Vagina (tissue), 2 donors: Measurements from ENCODE around the gene LZTFL1. TPM values are rescaled to one million over a fixed set of nuclear protein-coding genes. Genes with fewer than 3 reads are reported as not detected.
A peak's percentile ranks its signal among the peaks of the same experiment; 100 is the strongest.

Source experiments
- DNase-seq, 2 donors: peaks; one replicate each; pipeline ENCODE4 v3.0.0-alpha.2; 2017; ENCODE audit errors: extremely low spot score in 2 of 2
- H3K27ac ChIP-seq: fragments of 200-600 bp; sonication (generic); one replicate; pipeline ENCODE4 v1.5.1; 2019
- H3K27me3 ChIP-seq: fragments of 200-600 bp; sonication (generic); one replicate; pipeline ENCODE4 v1.5.1; 2019
- H3K36me3 ChIP-seq, 2 donors: fragments of 200-600 bp; sonication (generic); one replicate each; pipeline ENCODE4 v1.5.1; 2017 to 2019
- H3K4me1 ChIP-seq: fragments of 200-600 bp; sonication (generic); one replicate; pipeline ENCODE4 v1.5.1; 2019
- H3K4me3 ChIP-seq, 2 donors: fragments of 200-600 bp; sonication (generic); 1 replicate in 1 of 2; 2 replicates in 1 of 2; pipeline ENCODE4 v1.5.1; 2016 to 2019
- H3K9me3 ChIP-seq: fragments of 200-600 bp; sonication (generic); one replicate; pipeline ENCODE4 v1.5.1; 2019
- CTCF ChIP-seq, 3 experiments: fragments of 450-650 bp in 2 of 3; fragments of 200-600 bp in 1 of 3; sonication (generic) in 1 of 3; IDR thresholded peaks; one replicate each; pipeline ENCODE4 v1.5.1; 2017 to 2019; ENCODE audit warnings: antibody characterized with exemption in 3 of 3, mild to moderate bottlenecking in 2 of 3, moderate library complexity in 2 of 3
- POLR2A ChIP-seq, 2 donors: fragments of 450-650 bp; IDR thresholded peaks; one replicate each; pipeline ENCODE4 v1.6.1; 2017; ENCODE audit warnings: antibody characterized with exemption in 2 of 2, mild to moderate bottlenecking in 2 of 2, moderate library complexity in 2 of 2
- POLR2AphosphoS5 ChIP-seq, 2 donors: sonication (generic); formaldehyde crosslinking; IDR thresholded peaks; one replicate each; pipeline ENCODE4 v1.9.0; 2017; ENCODE audit warnings: antibody characterized with exemption in 2 of 2, mild to moderate bottlenecking in 2 of 2, low read depth in 1 of 2; ENCODE audit not compliant: insufficient read depth in 1 of 2
- intact Hi-C: fragments of 100-400 bp; cut with DNase I; formaldehyde crosslinking; loops from one replicate; pipeline ENCODE4 v1.15.1; 2023
- total RNA-seq: library from RNA; depleted of rRNA; stranded (reverse); fragments of >200 nt; gene quantifications from one replicate; pipeline ENCODE4 v1.2.3, GENCODE V29; 2016

Gene LZTFL1
- total RNA-seq, 1 donor from 2014 or later = 9.1 TPM

DNA sequence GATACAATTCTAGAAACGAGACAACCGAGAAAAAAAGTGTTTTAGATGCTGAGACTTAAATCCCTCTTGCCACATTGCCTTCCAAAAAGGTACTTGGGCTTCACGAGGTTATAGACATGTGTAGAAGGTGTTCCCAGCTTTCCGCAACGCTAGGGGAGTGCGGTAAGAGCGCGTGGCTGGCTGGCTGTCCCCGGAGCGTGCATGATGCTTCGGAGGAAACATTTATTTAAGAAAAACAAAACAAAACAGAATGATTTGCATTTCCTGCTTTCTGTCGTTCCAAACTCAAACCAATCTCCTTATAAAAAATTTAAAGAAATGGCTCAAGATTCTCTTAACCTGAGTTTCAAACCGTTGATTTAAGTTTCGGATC is 46.4 kb downstream of the LZTFL1 start:
- H3K4me3 ChIP-seq = peak overlapping the region; percentile 37 to 45
- no peaks in the 10 kb centered on the region for H3K27me3 ChIP-seq
- peaks cover 13% of the 10 kb centered on the region for H3K4me1 ChIP-seq
- DNase-seq = no peak
- TF ChIP-seq POLR2AphosphoS5 (IDR thresholded peaks at IDR 0.05; ENCODE audit: insufficient read depth in 1 of 2, low read depth in 1 of 2) (no peak), CTCF (IDR thresholded peaks at IDR 0.05) (no peak), POLR2A (IDR thresholded peaks at IDR 0.05) (no peak)
- no peak overlapping the region for H3K27ac ChIP-seq
- intact Hi-C loops = no loop called here
- H3K9me3 ChIP-seq = no peaks in the 10 kb centered on the region
- no peaks in the 10 kb centered on the region for H3K36me3 ChIP-seq

- intact Hi-C loops = no loop called here
- H3K27me3 ChIP-seq = no peaks in the 10 kb centered on the region
- no peak overlapping the region for H3K27ac ChIP-seq
- H3K36me3 ChIP-seq = no peaks in the 10 kb centered on the region
- no peak overlapping the region for H3K4me3 ChIP-seq
- H3K9me3 ChIP-seq = no peaks in the 10 kb centered on the region
- DNase-seq = no peak
- H3K4me1 ChIP-seq = peaks cover 13% of the 10 kb centered on the region
- no peak for TF ChIP-seq CTCF (IDR thresholded peaks at IDR 0.05)
- TF ChIP-seq POLR2AphosphoS5 (IDR thresholded peaks at IDR 0.05; ENCODE audit: insufficient read depth in 1 of 2, low read depth in 1 of 2) = no peak
- no peak for TF ChIP-seq POLR2A (IDR thresholded peaks at IDR 0.05)
Observed at GRCh38 chr3:45794660-45795059, 47.3 kb downstream of the LZTFL1 start.

DNA sequence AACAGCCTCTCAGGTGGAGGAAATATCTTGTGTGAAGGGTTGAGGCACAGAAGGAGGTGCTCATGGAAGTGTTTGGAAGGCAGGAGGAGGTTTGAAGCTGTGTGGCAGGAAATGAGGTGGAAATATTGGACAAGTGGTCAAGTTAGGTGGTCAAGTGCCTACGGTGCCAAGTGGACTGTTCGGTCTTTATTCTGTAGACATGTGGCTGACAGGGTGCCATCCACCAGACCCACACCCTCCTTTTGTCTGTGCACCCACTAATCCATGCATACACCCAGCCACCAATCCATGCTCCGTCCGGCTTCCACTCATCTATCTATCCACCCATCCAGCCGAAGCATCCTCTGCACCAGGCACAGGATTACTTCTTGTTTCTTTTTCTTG is 47.8 kb downstream of the LZTFL1 start:
- Histone ChIP-seq H3K27me3 (no peaks in the 10 kb centered on the region), H3K4me1 (peaks cover 13% of the 10 kb centered on the region), H3K27ac (no peak overlapping the region), H3K36me3 (no peaks in the 10 kb centered on the region), H3K9me3 (no peaks in the 10 kb centered on the region), H3K4me3 (no peak overlapping the region)
- DNase-seq = peak in 1 of 2 donors; percentile 70
- TF ChIP-seq POLR2A (IDR thresholded peaks at IDR 0.05) (no peak), POLR2AphosphoS5 (IDR thresholded peaks at IDR 0.05; ENCODE audit: insufficient read depth in 1 of 2, low read depth in 1 of 2) (no peak), CTCF (IDR thresholded peaks at IDR 0.05) (no peak)
- intact Hi-C loops = no loop called here

DNA sequence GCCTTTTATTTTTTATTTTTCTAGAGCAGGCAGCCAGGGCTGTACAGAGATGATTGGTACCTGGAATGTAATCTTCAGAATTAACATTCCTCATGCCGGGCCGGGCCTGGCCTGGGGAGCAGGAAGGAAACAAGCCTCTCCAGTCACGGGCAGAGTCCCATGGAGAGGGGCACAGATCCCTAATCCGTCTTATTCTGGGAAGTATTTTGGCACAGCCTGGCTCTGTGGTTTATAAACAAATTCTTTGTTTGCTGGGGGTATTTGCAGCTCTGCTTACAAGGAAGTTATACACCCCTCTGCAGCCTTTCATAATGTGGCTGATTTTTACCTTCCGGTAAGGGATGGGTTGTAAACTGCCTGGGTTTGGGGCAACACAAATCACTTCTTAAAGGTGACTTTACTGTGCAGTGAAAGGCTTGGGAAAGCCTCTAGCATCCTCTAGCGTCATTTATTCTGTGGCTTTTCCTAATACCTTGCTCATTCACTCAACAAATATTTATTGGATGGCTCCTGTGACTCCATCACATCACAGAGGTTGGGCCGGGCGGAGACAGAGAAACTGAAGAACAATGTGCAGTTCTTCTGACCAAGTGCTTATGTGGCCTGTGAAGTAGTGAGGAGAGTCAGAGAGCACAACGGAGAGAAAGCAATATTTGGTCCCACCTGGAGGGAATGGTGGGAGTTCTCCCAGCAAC is 48.3 kb downstream of the LZTFL1 start:
- DNase-seq = peak in 1 of 2 donors; percentile 52
- no peak overlapping the region for H3K4me3 ChIP-seq
- intact Hi-C loops = no loop called here
- peaks cover 13% of the 10 kb centered on the region for H3K4me1 ChIP-seq
- no peaks in the 10 kb centered on the region for H3K36me3 ChIP-seq
- no peaks in the 10 kb centered on the region for H3K9me3 ChIP-seq
- H3K27ac ChIP-seq = no peak overlapping the region
- no peaks in the 10 kb centered on the region for H3K27me3 ChIP-seq
- no peak for TF ChIP-seq CTCF (IDR thresholded peaks at IDR 0.05)
- no peak for TF ChIP-seq POLR2A (IDR thresholded peaks at IDR 0.05)
- TF ChIP-seq POLR2AphosphoS5 (IDR thresholded peaks at IDR 0.05; ENCODE audit: insufficient read depth in 1 of 2, low read depth in 1 of 2) = no peak

- H3K4me1 ChIP-seq = peaks cover 13% of the 10 kb centered on the region
- peak; percentile 70 to 77 for DNase-seq
- no peaks in the 10 kb centered on the region for H3K36me3 ChIP-seq
- intact Hi-C loops = no loop called here
- H3K4me3 ChIP-seq = no peak overlapping the region
- no peak overlapping the region for H3K27ac ChIP-seq
- no peaks in the 10 kb centered on the region for H3K27me3 ChIP-seq
- no peaks in the 10 kb centered on the region for H3K9me3 ChIP-seq
- TF ChIP-seq POLR2A (IDR thresholded peaks at IDR 0.05) (no peak), POLR2AphosphoS5 (IDR thresholded peaks at IDR 0.05; ENCODE audit: insufficient read depth in 1 of 2, low read depth in 1 of 2) (no peak), CTCF (IDR thresholded peaks at IDR 0.05) (no peak)
Observed at GRCh38 chr3:45792516-45793172, 49.3 kb downstream of the LZTFL1 start.
